Measurements from ENCODE around the gene FZD10. TPM values are rescaled to one million over a fixed set of nuclear protein-coding genes. Genes with fewer than 3 reads are reported as not detected.

The FZD10 gene
- total and polyA plus RNA-seq, 2 of the 8 experiments (the other 6 are each of a cell fraction or from before 2014, with no cell fraction given): 0.11 to 0.60 TPM

DNA sequence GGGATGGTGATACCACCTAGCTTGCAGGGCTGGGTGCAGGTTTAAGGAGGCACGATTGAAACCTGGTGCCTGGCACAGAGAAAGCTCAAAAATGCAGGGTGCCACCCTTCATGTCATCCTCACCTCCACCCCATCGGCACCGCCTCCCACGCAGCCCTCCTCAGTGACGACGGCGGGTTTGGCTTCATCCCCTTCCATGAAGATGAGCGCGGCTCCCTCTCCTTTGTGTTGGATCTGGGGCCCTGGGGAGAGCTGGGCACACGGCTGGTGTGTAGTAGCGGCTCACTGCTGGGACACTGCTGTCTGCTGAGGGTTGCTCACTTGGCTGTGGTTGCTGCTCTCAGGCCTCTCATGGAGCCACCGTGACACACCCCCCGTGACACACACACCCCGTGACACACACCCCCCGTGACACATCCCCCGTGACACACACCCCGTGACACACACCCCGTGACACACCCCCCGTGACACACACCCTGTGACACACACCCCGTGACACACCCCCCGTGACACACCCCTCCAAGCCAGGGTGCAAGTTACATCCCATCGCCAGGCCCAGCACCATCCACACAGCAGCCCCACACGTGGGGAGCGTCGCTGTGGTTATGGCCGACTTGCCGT, 42.9 kb upstream of the FZD10 start:
- H3K4ac ChIP-seq (replicated peaks; ENCODE audit: insufficient read length, low read depth, low read length): no peak overlapping the region
- H3K23me2 ChIP-seq (ENCODE audit: low read depth, low read length): no peaks in the 10 kb centered on the region
- peak overlapping the region; percentile 84; the same call in 1 of the 2 replicates for H2BK12ac ChIP-seq (ENCODE audit: low read depth, low read length)
- H3K79me2 ChIP-seq (ENCODE audit: control insufficient read depth in 1 of 2, insufficient read depth in 2 of 2, low read length in 2 of 2): no peaks in the 10 kb centered on the region
- no peaks in the 10 kb centered on the region for H4K20me1 ChIP-seq (replicated peaks in 1 of 2; ENCODE audit: control insufficient read depth in 1 of 2, insufficient read depth in 2 of 2, low read length in 2 of 2)
- H2BK5ac ChIP-seq (ENCODE audit: low read depth, low read length): no peak overlapping the region
- peaks cover 0 to 9% (median 5%) of the 10 kb centered on the region in 4 experiments; a peak in 2 of 7 replicates for H3K27me3 ChIP-seq (replicated peaks in 1 of 4; ENCODE audit: control insufficient read depth in 3 of 4, extremely low read depth in 1 of 4, insufficient read depth in 3 of 4, low read length in 3 of 4)
- H3K56ac ChIP-seq (replicated peaks; ENCODE audit: insufficient read length, low read depth, low read length): no peak overlapping the region
- no peak overlapping the region for H3K23ac ChIP-seq (ENCODE audit: insufficient read length)
- H3K36me3 ChIP-seq (ENCODE audit: control insufficient read depth in 2 of 4, insufficient read depth in 4 of 4, low read length in 3 of 4): no peaks in the 10 kb centered on the region
- no peak overlapping the region for H2BK120ac ChIP-seq (replicated peaks; ENCODE audit: low read depth, low read length)
- 93% methylated on average over 18 of the region's 27 CpGs; no CpG with 5 or more reads in 1 of the 2 experiments for WGBS, 2 experiments (ENCODE audit: extremely low coverage in 1 of 2, insufficient coverage in 1 of 2, insufficient read length in 1 of 2, insufficient replicate concordance in 2 of 2, low coverage in 1 of 2, low lambda C conversion rate in 2 of 2, missing lambda C conversion rate in 1 of 2)
- H3K18ac ChIP-seq (ENCODE audit: extremely low read depth, low read length): no peak overlapping the region
- no peak overlapping the region for H4K5ac ChIP-seq (ENCODE audit: insufficient read length, low read depth, low read length)
- no peak overlapping the region for H4K8ac ChIP-seq (ENCODE audit: extremely low read depth, insufficient read depth, low read length)
- no peak overlapping the region for H4K91ac ChIP-seq (replicated peaks; ENCODE audit: insufficient read length, low read length)
- no peak for DNase-seq (ENCODE audit: low read depth in 1 of 2, low spot score in 2 of 2)
- ChIA-PET CTCF (ENCODE audit: partially characterized antibody) (interaction anchor here (0.6 to 1.7 kb wide), 5 partner anchors 13 to 78 kb away, joined by 3 to 7 read pairs (median 3); no protein-coding TSS in a partner anchor), POLR2A (ENCODE audit: partially characterized antibody) (interaction anchor here (0.7 to 1.2 kb wide), 2 partner anchors 11 to 1244 kb away, joined by 3 read pairs; no protein-coding TSS in a partner anchor)
- no peak overlapping the region for H3K4me2 ChIP-seq (ENCODE audit: insufficient read depth in 1 of 2, low read depth in 2 of 2, low read length in 2 of 2)
- peak overlapping the region; percentile 90; the same call in 1 of the 2 replicates for H2AK5ac ChIP-seq (ENCODE audit: low read depth, low read length)
- no peak overlapping the region for H3K4me3 ChIP-seq (ENCODE audit: extremely low read depth in 1 of 4, insufficient read depth in 2 of 4, low read depth in 3 of 4, low read length in 4 of 4)
- no peak overlapping the region for H2BK15ac ChIP-seq (ENCODE audit: low read length)
- no peaks in the 10 kb centered on the region for H3K9me3 ChIP-seq (ENCODE audit: insufficient read depth in 2 of 2, low read depth in 1 of 2, low read length in 1 of 2)
- FAIRE-seq: no peak
- no peak overlapping the region for H2AFZ ChIP-seq (ENCODE audit: low read length)
- no peak overlapping the region for H3K27ac ChIP-seq (ENCODE audit: low read depth, low read length)
- TF ChIP-seq POLR2AphosphoS5 (IDR thresholded peaks at IDR 0.05; ENCODE audit: low read depth, low read length) (no peak), TCF12 (IDR thresholded peaks at IDR 0.05; ENCODE audit: low read depth, low read length) (no peak), RBBP5 (IDR thresholded peaks at IDR 0.05; ENCODE audit: borderline replicate concordance, low read depth, low read length) (no peak), YY1 (IDR thresholded peaks at IDR 0.05; ENCODE audit: low read depth, low read length) (no peak), SAP30 (IDR thresholded peaks at IDR 0.05; ENCODE audit: insufficient read depth, insufficient replicate concordance, low read length) (no peak), SP1 (IDR thresholded peaks at IDR 0.05; ENCODE audit: low read depth, low read length) (no peak), SP4 (IDR thresholded peaks at IDR 0.05; ENCODE audit: low read length) (no peak), RXRA (IDR thresholded peaks at IDR 0.05; ENCODE audit: insufficient read depth, low read depth, low read length) (no peak), JUN (IDR thresholded peaks at IDR 0.05; ENCODE audit: low read depth, low read length) (no peak), CHD2 (IDR thresholded peaks at IDR 0.05; ENCODE audit: low read length) (no peak), TEAD4 (IDR thresholded peaks at IDR 0.05; ENCODE audit: low read depth, low read length) (no peak)
- peaks cover 0 to 4% (median 0%) of the 10 kb centered on the region in 4 experiments; a peak in 2 of 7 replicates for H3K4me1 ChIP-seq (replicated peaks in 1 of 4; ENCODE audit: control insufficient read depth in 3 of 4, insufficient read depth in 4 of 4, low read length in 3 of 4)
- H3K9ac ChIP-seq (replicated peaks in 1 of 4; ENCODE audit: extremely low read depth in 1 of 4, low read depth in 3 of 4, low read length in 3 of 4): no peak overlapping the region
- no peak overlapping the region for H3K14ac ChIP-seq (ENCODE audit: insufficient read length)
- no peak overlapping the region for H2BK20ac ChIP-seq (ENCODE audit: low read length)
- no peaks in the 10 kb centered on the region for H3K79me1 ChIP-seq (ENCODE audit: low read depth, low read length)
